Uterus (tissue), 4 donors: ENCODE results near the gene DENND6A. TPM values are rescaled to one million over a fixed set of nuclear protein-coding genes. Genes with fewer than 3 reads are reported as not detected.
"Not testable (repeated sequence)": the region's sequence is repeated elsewhere in the genome, so short reads cannot be mapped to it uniquely, and the experiment has no call there.

Experiments
- DNase-seq, 2 donors: peaks; one replicate each; pipeline ENCODE4 v3.0.0-alpha.2; 2019 to 2020
- H3K27ac ChIP-seq, 2 donors: fragments of 200-600 bp; sonication (generic); 1 replicate in 1 of 2; 2 replicates in 1 of 2; pipeline ENCODE4 v1.5.1; 2016 to 2018
- H3K27me3 ChIP-seq, 2 donors: fragments of 200-600 bp; sonication (generic); one replicate each; pipeline ENCODE4 v1.5.1; 2018 to 2019; ENCODE audit warnings: control low read depth in 1 of 2
- H3K36me3 ChIP-seq, 2 donors: fragments of 200-600 bp; sonication (generic); one replicate each; pipeline ENCODE4 v1.5.1; 2019; ENCODE audit warnings: control low read depth in 1 of 2
- H3K4me1 ChIP-seq, 2 donors: fragments of 200-600 bp; sonication (generic); one replicate each; pipeline ENCODE4 v1.5.1; 2018 to 2019; ENCODE audit warnings: control low read depth in 1 of 2
- H3K4me3 ChIP-seq, 2 donors: fragments of 200-600 bp; sonication (generic); 1 replicate in 1 of 2; 2 replicates in 1 of 2; pipeline ENCODE4 v1.5.1; 2018 to 2019; ENCODE audit warnings: mild to moderate bottlenecking in 1 of 2
- H3K9me3 ChIP-seq, 2 donors: fragments of 200-600 bp; sonication (generic); one replicate each; pipeline ENCODE4 v1.5.1; 2019; ENCODE audit warnings: control low read depth in 1 of 2
- POLR2A ChIP-seq, 2 donors: fragments of 450-650 bp; IDR thresholded peaks; one replicate each; pipeline ENCODE4 v1.6.1; 2016; ENCODE audit warnings: antibody characterized with exemption in 2 of 2, mild to moderate bottlenecking in 1 of 2, moderate library complexity in 1 of 2
- intact Hi-C: fragments of 100-400 bp; cut with DNase I; formaldehyde crosslinking; loops from one replicate; pipeline ENCODE4 v1.15.1; 2023; ENCODE audit warnings: low total_unique reads
- total RNA-seq, 4 donors: library from RNA; depleted of rRNA in 3 of 4; stranded (reverse); fragments of >200 nt in 3 of 4; gene quantifications; one replicate each; pipeline versions ENCODE4 v1.1.0 to v1.2.4, GENCODE V29; 2014 to 2023
- TF ChIP-seq, protein P1 (sequence below), 4 experiments: fragments of 200-600 bp in 2 of 4; fragments of 450-650 bp in 2 of 4; sonication (generic) in 2 of 4; IDR thresholded peaks; one replicate each; pipeline ENCODE4 v1.5.1; 2016 to 2019; ENCODE audit warnings: antibody characterized with exemption in 4 of 4, mild to moderate bottlenecking in 2 of 4, moderate library complexity in 1 of 4
- donor health status: DM: yes; HTN: yes; CAD: no.

Gene DENND6A
- total RNA-seq, 4 donors from 2014 or later = 11.5 to 65.8 (median 40.4) TPM

- Histone ChIP-seq H3K36me3 (no peaks in the 10 kb centered on the region), H3K27me3 (no peaks in the 10 kb centered on the region), H3K9me3 (peaks cover 0 to 6% of the 10 kb centered on the region in 2 donors), H3K4me3 (no peak overlapping the region), H3K27ac (no peak overlapping the region), H3K4me1 (no peaks in the 10 kb centered on the region)
- intact Hi-C loops = no loop called here
- no peak for DNase-seq
- no peak for TF ChIP-seq POLR2A (IDR thresholded peaks at IDR 0.05)
- TF ChIP-seq, protein P1, sequence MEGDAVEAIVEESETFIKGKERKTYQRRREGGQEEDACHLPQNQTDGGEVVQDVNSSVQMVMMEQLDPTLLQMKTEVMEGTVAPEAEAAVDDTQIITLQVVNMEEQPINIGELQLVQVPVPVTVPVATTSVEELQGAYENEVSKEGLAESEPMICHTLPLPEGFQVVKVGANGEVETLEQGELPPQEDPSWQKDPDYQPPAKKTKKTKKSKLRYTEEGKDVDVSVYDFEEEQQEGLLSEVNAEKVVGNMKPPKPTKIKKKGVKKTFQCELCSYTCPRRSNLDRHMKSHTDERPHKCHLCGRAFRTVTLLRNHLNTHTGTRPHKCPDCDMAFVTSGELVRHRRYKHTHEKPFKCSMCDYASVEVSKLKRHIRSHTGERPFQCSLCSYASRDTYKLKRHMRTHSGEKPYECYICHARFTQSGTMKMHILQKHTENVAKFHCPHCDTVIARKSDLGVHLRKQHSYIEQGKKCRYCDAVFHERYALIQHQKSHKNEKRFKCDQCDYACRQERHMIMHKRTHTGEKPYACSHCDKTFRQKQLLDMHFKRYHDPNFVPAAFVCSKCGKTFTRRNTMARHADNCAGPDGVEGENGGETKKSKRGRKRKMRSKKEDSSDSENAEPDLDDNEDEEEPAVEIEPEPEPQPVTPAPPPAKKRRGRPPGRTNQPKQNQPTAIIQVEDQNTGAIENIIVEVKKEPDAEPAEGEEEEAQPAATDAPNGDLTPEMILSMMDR (IDR thresholded peaks at IDR 0.05) = no peak
These were observed 40.7 kb downstream of the DENND6A start for GRCh38 chr3:57652203-57652602.

DNA sequence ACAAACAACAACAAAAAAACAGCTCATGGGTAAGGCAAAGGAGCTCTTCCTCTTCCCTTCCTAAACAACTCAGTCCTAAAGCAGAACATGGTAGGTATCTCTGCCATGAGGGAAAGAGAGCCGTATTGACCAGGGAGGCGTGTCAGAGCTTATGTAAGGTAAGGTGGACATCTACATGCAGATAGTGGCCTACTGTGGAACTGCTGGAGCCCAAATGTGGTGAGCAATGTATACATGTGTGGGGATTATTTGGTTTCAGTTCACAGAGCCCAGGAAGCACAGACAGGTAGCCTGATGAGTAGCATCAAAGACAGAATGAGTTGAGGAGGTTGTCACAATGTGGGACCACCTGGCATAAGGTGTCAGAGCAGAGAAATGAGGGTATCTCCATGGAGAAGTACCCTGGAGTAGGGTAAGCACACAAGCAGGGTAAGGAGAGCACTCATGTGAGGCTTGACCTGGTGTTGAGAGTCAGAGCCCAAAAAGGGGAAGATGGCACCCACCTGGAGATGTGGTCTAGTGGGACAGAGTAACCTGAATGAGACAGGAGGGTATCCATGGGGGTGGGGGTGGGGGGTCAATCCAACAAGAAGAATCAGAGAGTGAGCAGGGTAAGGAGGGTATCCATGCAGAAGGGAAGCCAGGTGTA lies 45.5 kb downstream of the DENND6A start:
- Histone ChIP-seq H3K27me3 (no peaks in the 10 kb centered on the region), H3K27ac (no peak overlapping the region), H3K9me3 (peaks cover 0 to 6% of the 10 kb centered on the region in 2 donors), H3K36me3 (no peaks in the 10 kb centered on the region), H3K4me3 (no peak overlapping the region), H3K4me1 (no peaks in the 10 kb centered on the region)
- intact Hi-C loops = no loop called here
- DNase-seq = no peak
- TF ChIP-seq POLR2A (IDR thresholded peaks at IDR 0.05) = no peak
- TF ChIP-seq, protein P1 (IDR thresholded peaks at IDR 0.05) = no peak

DNA sequence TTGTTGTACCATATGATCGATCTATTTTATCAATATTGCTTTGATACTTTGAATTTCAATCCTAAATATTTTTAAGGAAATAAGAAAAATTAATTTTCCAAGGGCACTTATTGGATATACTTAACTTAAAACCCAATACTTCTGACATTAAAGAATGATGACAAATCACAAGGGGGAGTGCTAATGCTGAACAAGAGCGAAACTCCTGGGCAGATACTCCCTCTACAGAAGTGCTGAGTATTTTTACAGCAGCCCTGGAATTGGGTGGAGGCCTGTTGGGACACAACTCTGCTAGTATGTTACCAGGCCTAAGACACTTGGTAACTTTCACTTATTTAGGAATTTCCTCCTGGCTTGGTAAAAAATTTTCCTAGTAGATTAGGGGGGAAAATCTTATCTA lies 46.2 kb downstream of the DENND6A start:
- Histone ChIP-seq H3K9me3 (peaks cover 0 to 6% of the 10 kb centered on the region in 2 donors), H3K36me3 (no peaks in the 10 kb centered on the region), H3K4me3 (no peak overlapping the region), H3K4me1 (no peaks in the 10 kb centered on the region), H3K27ac (no peak overlapping the region), H3K27me3 (no peaks in the 10 kb centered on the region)
- intact Hi-C loops = no loop called here
- no peak for TF ChIP-seq POLR2A (IDR thresholded peaks at IDR 0.05)
- TF ChIP-seq, protein P1 (IDR thresholded peaks at IDR 0.05) = peak in 3 of 4 experiments; percentile 23 to 38 (median 26)
- no peak for DNase-seq

GRCh38 chr3:57644740-57645139 lies 48.1 kb downstream of the DENND6A start:
- Histone ChIP-seq H3K27ac (no peak overlapping the region), H3K4me3 (no peak overlapping the region), H3K36me3 (no peaks in the 10 kb centered on the region), H3K4me1 (no peaks in the 10 kb centered on the region), H3K27me3 (no peaks in the 10 kb centered on the region), H3K9me3 (peaks cover 0 to 6% of the 10 kb centered on the region in 2 donors)
- TF ChIP-seq, protein P1 (IDR thresholded peaks at IDR 0.05) = no peak
- no peak for TF ChIP-seq POLR2A (IDR thresholded peaks at IDR 0.05)
- no peak for DNase-seq
- intact Hi-C loops = no loop called here

- DNase-seq = no peak
- Histone ChIP-seq H3K4me3 (no peak overlapping the region), H3K36me3 (no peaks in the 10 kb centered on the region), H3K27me3 (no peaks in the 10 kb centered on the region), H3K27ac (no peak overlapping the region), H3K9me3 (no peaks in the 10 kb centered on the region), H3K4me1 (no peaks in the 10 kb centered on the region)
- no peak for TF ChIP-seq POLR2A (IDR thresholded peaks at IDR 0.05)
- TF ChIP-seq, protein P1 (IDR thresholded peaks at IDR 0.05) = no peak
- intact Hi-C loops = no loop called here
These were observed 55.5 kb downstream of the DENND6A start for GRCh38 chr3:57637391-57637790.

DNA sequence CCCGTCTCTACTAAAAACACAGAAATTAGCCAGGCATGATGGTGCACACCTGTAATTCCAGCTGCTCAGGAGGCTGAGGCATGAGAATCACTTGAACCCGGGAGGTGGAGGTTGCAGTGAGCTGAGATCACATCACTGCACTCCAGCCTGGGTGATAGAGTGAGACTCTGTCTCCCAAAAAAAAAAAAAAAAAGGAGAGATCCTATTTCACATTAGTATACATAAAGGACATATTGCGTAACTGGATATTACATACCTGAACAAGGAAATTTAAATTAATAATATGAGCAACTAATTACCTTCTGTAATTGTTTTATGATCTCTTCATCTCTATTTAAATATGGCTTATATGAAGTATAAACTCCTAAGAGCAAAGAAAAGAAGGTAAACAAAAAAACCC lies 58.6 kb downstream of the DENND6A start:
- H3K4me1 ChIP-seq, H3K27ac ChIP-seq, DNase-seq, H3K9me3 ChIP-seq, H3K36me3 ChIP-seq, intact Hi-C loops, H3K27me3 ChIP-seq, H3K4me3 ChIP-seq: not testable (repeated sequence)
